LNCAP (cell line): ENCODE results near the gene COA1.

Experiments
- CTCF ChIP-seq: fragments of 450-650 bp; IDR thresholded peaks from 2 replicates; pipeline ENCODE4 v1.5.1; 2017; ENCODE audit warnings: mild to moderate bottlenecking

The COA1 gene

GRCh38 chr7:43660141-43660540 is 69.2 kb downstream of the COA1 start:
- TF ChIP-seq CTCF: no peak

GRCh38 chr7:43659549-43659896 is 69.8 kb downstream of the COA1 start:
- no peak for TF ChIP-seq CTCF

- TF ChIP-seq CTCF: no peak
Measured at GRCh38 chr7:43658718-43659548, 70.4 kb downstream of the COA1 start.

- TF ChIP-seq CTCF: no peak
Measured at GRCh38 chr7:43656997-43657396, 72.3 kb downstream of the COA1 start.

- no peak for TF ChIP-seq CTCF
Measured at GRCh38 chr7:43655584-43655983, 73.7 kb downstream of the COA1 start.

- no peak for TF ChIP-seq CTCF
Measured at GRCh38 chr7:43653891-43654504, 75.3 kb downstream of the COA1 start.

GRCh38 chr7:43653466-43653865 is 75.9 kb downstream of the COA1 start:
- no peak for TF ChIP-seq CTCF
